Breast epithelium (tissue), 3 donors: ENCODE data around the gene FAF1.

Experiments used
- POLR2A ChIP-seq: fragments of 450-650 bp; IDR thresholded peaks from one replicate; pipeline ENCODE4 v1.6.1; 2016; ENCODE audit warnings: antibody characterized with exemption, mild to moderate bottlenecking, moderate library complexity
- POLR2AphosphoS5 ChIP-seq, 3 donors: sonication (generic); formaldehyde crosslinking; IDR thresholded peaks; one replicate each; pipeline ENCODE4 v1.6.1; 2017; ENCODE audit warnings: antibody characterized with exemption in 3 of 3
- TF ChIP-seq, protein P1 (sequence below), 3 donors: fragments of 450-650 bp; IDR thresholded peaks; one replicate each; pipeline ENCODE4 v1.5.1; 2016 to 2017; ENCODE audit warnings: antibody characterized with exemption in 3 of 3, mild to moderate bottlenecking in 3 of 3, moderate library complexity in 3 of 3

DNA sequence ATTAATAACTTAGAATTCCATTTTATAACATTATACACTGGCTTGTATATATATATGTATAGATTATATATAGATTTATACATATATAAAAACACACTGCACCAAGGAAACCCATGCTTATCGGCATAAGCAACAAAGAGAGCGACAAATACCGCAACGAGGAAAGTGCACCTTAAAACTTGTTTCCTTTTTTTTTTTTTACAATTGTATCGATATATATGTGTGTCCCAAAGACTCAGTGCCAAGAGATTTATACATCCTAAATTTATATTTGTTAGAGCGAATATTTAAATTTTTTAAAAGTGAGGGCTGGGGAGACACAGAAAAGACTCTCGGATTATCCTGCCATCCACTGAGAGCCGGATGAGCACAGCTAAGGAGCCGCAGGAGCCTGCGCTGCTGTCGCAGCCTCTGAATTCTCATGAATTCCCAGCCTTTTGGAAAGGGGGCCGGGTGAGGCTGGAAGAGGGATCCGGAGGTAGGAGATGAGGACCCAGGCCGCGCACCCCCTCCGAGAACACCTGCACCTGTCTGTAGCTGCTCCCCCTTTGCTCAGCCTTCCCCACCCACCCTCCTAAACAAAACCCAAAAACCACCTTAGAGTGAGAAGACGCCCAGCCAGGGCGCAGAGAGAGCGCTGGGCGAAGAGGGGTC lies 542.0 kb downstream of the FAF1 start:
- TF ChIP-seq, protein P1, sequence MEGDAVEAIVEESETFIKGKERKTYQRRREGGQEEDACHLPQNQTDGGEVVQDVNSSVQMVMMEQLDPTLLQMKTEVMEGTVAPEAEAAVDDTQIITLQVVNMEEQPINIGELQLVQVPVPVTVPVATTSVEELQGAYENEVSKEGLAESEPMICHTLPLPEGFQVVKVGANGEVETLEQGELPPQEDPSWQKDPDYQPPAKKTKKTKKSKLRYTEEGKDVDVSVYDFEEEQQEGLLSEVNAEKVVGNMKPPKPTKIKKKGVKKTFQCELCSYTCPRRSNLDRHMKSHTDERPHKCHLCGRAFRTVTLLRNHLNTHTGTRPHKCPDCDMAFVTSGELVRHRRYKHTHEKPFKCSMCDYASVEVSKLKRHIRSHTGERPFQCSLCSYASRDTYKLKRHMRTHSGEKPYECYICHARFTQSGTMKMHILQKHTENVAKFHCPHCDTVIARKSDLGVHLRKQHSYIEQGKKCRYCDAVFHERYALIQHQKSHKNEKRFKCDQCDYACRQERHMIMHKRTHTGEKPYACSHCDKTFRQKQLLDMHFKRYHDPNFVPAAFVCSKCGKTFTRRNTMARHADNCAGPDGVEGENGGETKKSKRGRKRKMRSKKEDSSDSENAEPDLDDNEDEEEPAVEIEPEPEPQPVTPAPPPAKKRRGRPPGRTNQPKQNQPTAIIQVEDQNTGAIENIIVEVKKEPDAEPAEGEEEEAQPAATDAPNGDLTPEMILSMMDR (IDR thresholded peaks at IDR 0.05), result no peak
- no peak for TF ChIP-seq POLR2A
- TF ChIP-seq POLR2AphosphoS5 (IDR thresholded peaks at IDR 0.05), result no peak
